ENCODE measurements around the gene MYH2. TPM values are rescaled to one million over a fixed set of nuclear protein-coding genes. Genes with fewer than 3 reads are reported as not detected.

MYH2 gene
- total RNA-seq, 1 donor from 2014 or later: not detected

GRCh38 chr17:10516638-10517037, 32.8 kb downstream of the MYH2 start:
- no peaks in the 10 kb centered on the region for H3K9me3 Mint-ChIP-seq (ENCODE audit: low read depth)
- no peak overlapping the region for H3K27ac Mint-ChIP-seq
- H3K36me3 Mint-ChIP-seq (ENCODE audit: insufficient read depth): no peaks in the 10 kb centered on the region
- H3K27me3 Mint-ChIP-seq: peaks cover 25% of the 10 kb centered on the region
- DNase-seq (ENCODE audit: low spot score, unreplicated experiment): no peak
- no peaks in the 10 kb centered on the region for H3K4me1 Mint-ChIP-seq (ENCODE audit: low read depth)
- no peak for TF ChIP-seq CTCF (IDR thresholded peaks at IDR 0.05; ENCODE audit: unreplicated experiment)
- no peak overlapping the region for H3K4me3 Mint-ChIP-seq (ENCODE audit: low read depth)

- H3K4me3 Mint-ChIP-seq (ENCODE audit: low read depth): no peak overlapping the region
- H3K27me3 Mint-ChIP-seq: peaks cover 25% of the 10 kb centered on the region
Observed at GRCh38 chr17:10516065-10516464, 33.4 kb downstream of the MYH2 start.

GRCh38 chr17:10513299-10514067, 36.0 kb downstream of the MYH2 start:
- peaks cover 4% of the 10 kb centered on the region for H3K4me1 Mint-ChIP-seq (ENCODE audit: low read depth)
- no peak overlapping the region for H3K4me3 Mint-ChIP-seq (ENCODE audit: low read depth)
- no peaks in the 10 kb centered on the region for H3K9me3 Mint-ChIP-seq (ENCODE audit: low read depth)
- peaks cover 26% of the 10 kb centered on the region for H3K27me3 Mint-ChIP-seq
- no peak overlapping the region for H3K27ac Mint-ChIP-seq
- no peak for DNase-seq (ENCODE audit: low spot score, unreplicated experiment)
- no peak for TF ChIP-seq CTCF (IDR thresholded peaks at IDR 0.05; ENCODE audit: unreplicated experiment)
- no peaks in the 10 kb centered on the region for H3K36me3 Mint-ChIP-seq (ENCODE audit: insufficient read depth)

More at GRCh38 chr17:10516065-10516464, 33.4 kb downstream of the MYH2 start:
- no peak for TF ChIP-seq CTCF (IDR thresholded peaks at IDR 0.05; ENCODE audit: unreplicated experiment)
- Mint-ChIP-seq H3K4me1 (ENCODE audit: low read depth) (peaks cover 4% of the 10 kb centered on the region), H3K9me3 (ENCODE audit: low read depth) (no peaks in the 10 kb centered on the region), H3K36me3 (ENCODE audit: insufficient read depth) (no peaks in the 10 kb centered on the region), H3K27ac (no peak overlapping the region)
- DNase-seq (ENCODE audit: low spot score, unreplicated experiment): no peak

- Mint-ChIP-seq H3K27ac (no peak overlapping the region), H3K4me3 (ENCODE audit: low read depth) (no peak overlapping the region), H3K27me3 (peaks cover 29% of the 10 kb centered on the region), H3K4me1 (ENCODE audit: low read depth) (peaks cover 4% of the 10 kb centered on the region), H3K9me3 (ENCODE audit: low read depth) (no peaks in the 10 kb centered on the region), H3K36me3 (ENCODE audit: insufficient read depth) (no peaks in the 10 kb centered on the region)
- no peak for TF ChIP-seq CTCF (IDR thresholded peaks at IDR 0.05; ENCODE audit: unreplicated experiment)
- DNase-seq (ENCODE audit: low spot score, unreplicated experiment): no peak
Observed at GRCh38 chr17:10512856-10513255, 36.6 kb downstream of the MYH2 start.

GRCh38 chr17:10499950-10500349, 49.5 kb downstream of the MYH2 start:
- Mint-ChIP-seq H3K4me1 (ENCODE audit: low read depth) (peaks cover 5% of the 10 kb centered on the region), H3K9me3 (ENCODE audit: low read depth) (no peaks in the 10 kb centered on the region), H3K4me3 (ENCODE audit: low read depth) (no peak overlapping the region)

More at GRCh38 chr17:10499950-10500349, 49.5 kb downstream of the MYH2 start:
- no peaks in the 10 kb centered on the region for H3K36me3 Mint-ChIP-seq (ENCODE audit: insufficient read depth)
- no peak for DNase-seq (ENCODE audit: low spot score, unreplicated experiment)
- no peak for TF ChIP-seq CTCF (IDR thresholded peaks at IDR 0.05; ENCODE audit: unreplicated experiment)
- H3K27me3 Mint-ChIP-seq: peaks cover 27% of the 10 kb centered on the region
- no peak overlapping the region for H3K27ac Mint-ChIP-seq
